H1 (cell line): Measurements from ENCODE around the gene KLF12. TPM values are rescaled to one million over a fixed set of nuclear protein-coding genes. Genes with fewer than 3 reads are reported as not detected.

Source experiments
- CTCF ChIA-PET: fragments of 300-600 bp; sonication (Branson Sonifier 250); formaldehyde crosslinking; loops from one replicate; lab custom pipeline; 2021; ENCODE audit not compliant: partially characterized antibody; lab: Charles Lee
- POLR2A ChIA-PET: fragments of 300-600 bp; sonication (Branson Sonifier 250); formaldehyde crosslinking; loops from one replicate; lab custom pipeline; 2021; ENCODE audit warnings: inconsistent platforms; ENCODE audit not compliant: partially characterized antibody; lab: Charles Lee
- DNase-seq, 2 experiments: peaks; one replicate each; pipeline versions ENCODE4 v3.0.0 to v3.0.0-alpha.2; 2010 to 2022; ENCODE audit warnings: low spot score in 2 of 2, low read depth in 1 of 2, mixed read lengths in 1 of 2
- FAIRE-seq: peaks from 2 replicates; lab custom pipeline; 2011; peaks lifted over from hg19 to GRCh38; lab: Jason Lieb, UNC
- H2AFZ ChIP-seq: 2 replicates; pipeline ENCODE4 v1.8.1; 2012; ENCODE audit warnings: low read length, inconsistent platforms
- H2AK5ac ChIP-seq: 2 replicates; pipeline ENCODE4 v1.6.1; 2013; ENCODE audit warnings: low read depth, low read length
- H2BK120ac ChIP-seq: replicated peaks from 2 replicates; pipeline ENCODE3; 2013; ENCODE audit warnings: low read depth, low read length, inconsistent platforms
- H2BK12ac ChIP-seq: 2 replicates; pipeline ENCODE4 v1.6.1; 2013; ENCODE audit warnings: low read depth, low read length
- H2BK15ac ChIP-seq: 2 replicates; pipeline ENCODE4 v1.6.1; 2013; ENCODE audit warnings: low read length
- H2BK20ac ChIP-seq: 2 replicates; pipeline ENCODE4 v1.6.1; 2013; ENCODE audit warnings: low read length
- H2BK5ac ChIP-seq: 2 replicates; pipeline ENCODE4 v1.6.1; 2013; ENCODE audit warnings: low read depth, low read length
- H3K14ac ChIP-seq: 2 replicates; pipeline ENCODE4 v1.6.1; 2013; ENCODE audit warnings: inconsistent platforms; ENCODE audit not compliant: insufficient read length
- H3K18ac ChIP-seq: 2 replicates; pipeline ENCODE4 v1.6.1; 2013; ENCODE audit warnings: low read length; ENCODE audit errors: extremely low read depth
- H3K23ac ChIP-seq: 2 replicates; pipeline ENCODE4 v1.6.1; 2013; ENCODE audit warnings: inconsistent platforms; ENCODE audit not compliant: insufficient read length
- H3K23me2 ChIP-seq: 2 replicates; pipeline ENCODE4 v1.6.1; 2013; ENCODE audit warnings: low read depth, low read length
- H3K27ac ChIP-seq: 2 replicates; pipeline ENCODE4 v1.6.1; 2011; ENCODE audit warnings: low read depth, low read length, inconsistent platforms
- H3K27me3 ChIP-seq, 4 experiments: replicated peaks in 1 of 4; 1 replicate in 1 of 4; 2 replicates in 3 of 4; pipeline versions ENCODE4 v1.6.1 to v1.8.1; 2011 to 2013; ENCODE audit warnings: low read length in 3 of 4, mild to moderate bottlenecking in 3 of 4, inconsistent platforms in 2 of 4, mixed read lengths in 2 of 4, moderate library complexity in 1 of 4; ENCODE audit not compliant: control insufficient read depth in 3 of 4, insufficient read depth in 3 of 4; ENCODE audit errors: extremely low read depth in 1 of 4
- H3K36me3 ChIP-seq, 4 experiments: 2 replicates each; pipeline versions ENCODE4 v1.6.1 to v1.8.1; 2011 to 2013; ENCODE audit warnings: mild to moderate bottlenecking in 4 of 4, low read length in 3 of 4, moderate library complexity in 2 of 4, control low read depth in 1 of 4, inconsistent platforms in 1 of 4; ENCODE audit not compliant: insufficient read depth in 4 of 4, control insufficient read depth in 2 of 4
- H3K4ac ChIP-seq: replicated peaks from 2 replicates; pipeline ENCODE3; 2013; ENCODE audit warnings: low read length, low read depth, mixed read lengths, inconsistent platforms; ENCODE audit not compliant: insufficient read length
- H3K4me1 ChIP-seq, 4 experiments: replicated peaks in 1 of 4; 1 replicate in 1 of 4; 2 replicates in 3 of 4; pipeline versions ENCODE4 v1.6.1 to v1.8.1; 2011 to 2013; ENCODE audit warnings: low read length in 3 of 4, inconsistent platforms in 2 of 4, mixed read lengths in 1 of 4; ENCODE audit not compliant: insufficient read depth in 4 of 4, control insufficient read depth in 3 of 4
- H3K4me2 ChIP-seq, 2 experiments: 2 replicates each; pipeline versions ENCODE4 v1.6.1 to v1.8.1; 2011 to 2013; ENCODE audit warnings: low read depth in 2 of 2, low read length in 2 of 2, control low read depth in 1 of 2, inconsistent platforms in 1 of 2, mild to moderate bottlenecking in 1 of 2; ENCODE audit not compliant: insufficient read depth in 1 of 2
- H3K4me3 ChIP-seq, 4 experiments: fragments of 200-600, 300-600 bp in 1 of 4; sonication (generic), shearing (Covaris generic), sonication (Bioruptor Twin) in 1 of 4; 2 replicates each; pipeline versions ENCODE4 v1.5.1 to v1.8.1; 2011 to 2016; ENCODE audit warnings: low read length in 4 of 4, low read depth in 3 of 4, control low read depth in 2 of 4, inconsistent platforms in 2 of 4, mild to moderate bottlenecking in 2 of 4, mixed read lengths in 1 of 4, moderate library complexity in 1 of 4; ENCODE audit not compliant: insufficient read depth in 2 of 4; ENCODE audit errors: extremely low read depth in 1 of 4
- H3K56ac ChIP-seq: replicated peaks from 2 replicates; pipeline ENCODE3; 2013; ENCODE audit warnings: low read depth, mild to moderate bottlenecking, mixed read lengths, low read length, inconsistent platforms; ENCODE audit not compliant: insufficient read length
- H3K79me1 ChIP-seq: 2 replicates; pipeline ENCODE4 v1.6.1; 2013; ENCODE audit warnings: low read depth, low read length, control low read depth
- H3K79me2 ChIP-seq, 2 experiments: 2 replicates each; pipeline versions ENCODE4 v1.6.1 to v1.8.1; 2012 to 2013; ENCODE audit warnings: low read length in 2 of 2, mild to moderate bottlenecking in 2 of 2, inconsistent platforms in 1 of 2; ENCODE audit not compliant: insufficient read depth in 2 of 2, control insufficient read depth in 1 of 2
- H3K9ac ChIP-seq, 4 experiments: replicated peaks in 1 of 4; 1 replicate in 1 of 4; 2 replicates in 3 of 4; pipeline versions ENCODE4 v1.6.1 to v1.8.1; 2011 to 2013; ENCODE audit warnings: low read depth in 3 of 4, low read length in 3 of 4, control low read depth in 2 of 4, mild to moderate bottlenecking in 2 of 4, moderate library complexity in 2 of 4, inconsistent platforms in 1 of 4; ENCODE audit errors: extremely low read depth in 1 of 4
- H3K9me3 ChIP-seq, 2 experiments: 2 replicates each; pipeline versions ENCODE4 v1.6.1 to v1.8.1; 2012 to 2013; ENCODE audit warnings: mild to moderate bottlenecking in 2 of 2, moderate library complexity in 2 of 2, control low read depth in 1 of 2, inconsistent platforms in 1 of 2, low read depth in 1 of 2, low read length in 1 of 2, mixed read lengths in 1 of 2; ENCODE audit not compliant: insufficient read depth in 2 of 2
- H4K20me1 ChIP-seq, 2 experiments: replicated peaks in 1 of 2; 2 replicates each; pipeline versions ENCODE3 to v1.8.1; 2011 to 2013; ENCODE audit warnings: inconsistent platforms in 2 of 2, low read length in 2 of 2, mild to moderate bottlenecking in 1 of 2; ENCODE audit not compliant: insufficient read depth in 2 of 2, control insufficient read depth in 1 of 2
- H4K5ac ChIP-seq: 2 replicates; pipeline ENCODE4 v1.6.1; 2013; ENCODE audit warnings: low read length, low read depth, mixed read lengths, inconsistent platforms; ENCODE audit not compliant: insufficient read length
- H4K8ac ChIP-seq: 2 replicates; pipeline ENCODE4 v1.8.0; 2013; ENCODE audit warnings: mild to moderate bottlenecking, moderate library complexity, low read length, inconsistent platforms; ENCODE audit not compliant: insufficient read depth; ENCODE audit errors: extremely low read depth
- H4K91ac ChIP-seq: replicated peaks from 2 replicates; pipeline ENCODE3; 2013; ENCODE audit warnings: low read length, mixed read lengths, inconsistent platforms; ENCODE audit not compliant: insufficient read length
- NRF1 ChIP-seq: IDR thresholded peaks from 2 replicates; pipeline ENCODE4 v1.6.1; 2011; ENCODE audit warnings: mild to moderate bottlenecking, low read depth, low read length, improper control_type of control experiment
- WGBS, 2 experiments: shearing (Covaris generic) in 1 of 2; methylation state at CpG; one replicate each; pipeline versions ENCODE4 v1.1.6 to v1.1.7; 2013 to 2015; ENCODE audit warnings: low lambda C conversion rate in 2 of 2, mixed read lengths in 2 of 2, inconsistent platforms in 1 of 2, low coverage in 1 of 2, missing lambda C conversion rate in 1 of 2; ENCODE audit not compliant: insufficient replicate concordance in 2 of 2, insufficient coverage in 1 of 2, insufficient read length in 1 of 2; ENCODE audit errors: extremely low coverage in 1 of 2, missing lambda C conversion rate in 1 of 2; 5-methylcytosine and 5-hydroxymethylcytosine counted together
- polyA plus RNA-seq, 7 experiments: library from polyadenylated mRNA; depleted of rRNA in 3 of 7; stranded (reverse) in 5 of 7; unstranded in 2 of 7; fragments of >200 nt in 5 of 7; fragments of 200-250 nt in 2 of 7; gene quantifications; 1 replicate in 5 of 7; 2 replicates in 1 of 7; 4 replicates in 1 of 7; pipeline versions ENCODE4 v1.2.1 to v1.2.3, GENCODE V29; 2011 to 2013; ENCODE audit warnings: missing spikeins in 2 of 7, mixed read lengths in 2 of 7
- total RNA-seq: library from RNA; stranded (reverse); fragmentation: NEBNext Ultra II Directional; extraction: Animal tissue kit (Norgen Biotek cat#: 25700); gene quantifications from 2 replicates; pipeline ENCODE4 v1.2.1, GENCODE V29; 2021

Gene KLF12
- total and polyA plus RNA-seq, 2 of the 8 experiments (the other 6 are each of a cell fraction or from before 2014, with no cell fraction given) = 6.6 to 12.1 TPM

GRCh38 chr13:74114641-74115040 lies 19.6 kb downstream of the KLF12 start:
- 92% methylated on average over 5 of the region's 5 CpGs; no CpG with 5 or more reads in 1 of the 2 experiments for WGBS, 2 experiments
- H2BK5ac ChIP-seq = no peak overlapping the region
- no peaks in the 10 kb centered on the region for H3K23me2 ChIP-seq
- H2BK120ac ChIP-seq = no peak overlapping the region
- H3K27ac ChIP-seq = no peak overlapping the region
- no peak overlapping the region for H2BK12ac ChIP-seq
- no peaks in the 10 kb centered on the region for H4K20me1 ChIP-seq
- ChIA-PET POLR2A (interaction anchor here (0.7 kb wide), 1 partner anchor 186 kb away, joined by 3 read pairs; no protein-coding TSS in a partner anchor), CTCF (no interaction called here)
- no peak overlapping the region for H2AFZ ChIP-seq
- no peak overlapping the region for H3K18ac ChIP-seq
- H3K27me3 ChIP-seq = no peaks in the 10 kb centered on the region
- no peak overlapping the region for H2BK20ac ChIP-seq
- H3K14ac ChIP-seq = no peak overlapping the region
- H3K79me2 ChIP-seq = peaks cover 0 to 49% of the 10 kb centered on the region in 2 experiments; a peak in 2 of 4 replicates
- no peak overlapping the region for H3K9ac ChIP-seq
- H3K9me3 ChIP-seq = peaks cover 7 to 14% of the 10 kb centered on the region in 2 experiments; a peak in 3 of 4 replicates
- H3K4ac ChIP-seq = no peak overlapping the region
- H3K79me1 ChIP-seq = no peaks in the 10 kb centered on the region; the same call in 1 of the 2 replicates
- H2AK5ac ChIP-seq = no peak overlapping the region
- no peak overlapping the region for H4K91ac ChIP-seq
- H4K5ac ChIP-seq = no peak overlapping the region
- no peak overlapping the region for H2BK15ac ChIP-seq
- H3K4me3 ChIP-seq = no peak overlapping the region
- H3K23ac ChIP-seq = no peak overlapping the region
- H3K4me1 ChIP-seq = peaks cover 0 to 6% (median 0%) of the 10 kb centered on the region in 4 experiments; a peak in 1 of 7 replicates
- no peak overlapping the region for H3K4me2 ChIP-seq
- H3K56ac ChIP-seq = no peak overlapping the region
- FAIRE-seq (no peak), DNase-seq (no peak)
- H4K8ac ChIP-seq = no peak overlapping the region
- H3K36me3 ChIP-seq = no peaks in the 10 kb centered on the region
- no peak for TF ChIP-seq NRF1
